ENCODE results near the gene CAMTA1.
"Not testable (repeated sequence)": the region's sequence is repeated elsewhere in the genome, so short reads cannot be mapped to it uniquely, and the experiment has no call there.

CAMTA1 gene

GRCh38 chr1:6907676-6908434, 122.6 kb downstream of the CAMTA1 start:
- DNase-seq (ENCODE audit: low spot score): no peak

GRCh38 chr1:6909401-6909800, 124.1 kb downstream of the CAMTA1 start:
- no peak for DNase-seq (ENCODE audit: low spot score)

- no peak for DNase-seq (ENCODE audit: low spot score)
These were observed 124.6 kb downstream of the CAMTA1 start for GRCh38 chr1:6909857-6910256.

GRCh38 chr1:6911021-6911941, 126.0 kb downstream of the CAMTA1 start:
- no peak for DNase-seq (ENCODE audit: low spot score)

GRCh38 chr1:6911974-6912373, 126.7 kb downstream of the CAMTA1 start:
- no peak for DNase-seq (ENCODE audit: low spot score)

- no peak for DNase-seq (ENCODE audit: low spot score)
These were observed 127.3 kb downstream of the CAMTA1 start for GRCh38 chr1:6912518-6912917.

- DNase-seq (ENCODE audit: low spot score): no peak
These were observed 127.8 kb downstream of the CAMTA1 start for GRCh38 chr1:6913086-6913485.

GRCh38 chr1:6914706-6915105, 129.5 kb downstream of the CAMTA1 start:
- peak; percentile 48 for DNase-seq (ENCODE audit: low spot score)

GRCh38 chr1:6915999-6916565, 130.8 kb downstream of the CAMTA1 start:
- DNase-seq (ENCODE audit: low spot score): no peak

- DNase-seq (ENCODE audit: low spot score): no peak
These were observed 131.8 kb downstream of the CAMTA1 start for GRCh38 chr1:6917067-6917466.

- no peak for DNase-seq (ENCODE audit: low spot score)
These were observed 133.1 kb downstream of the CAMTA1 start for GRCh38 chr1:6918186-6918924.

- DNase-seq (ENCODE audit: low spot score): no peak
These were observed 133.8 kb downstream of the CAMTA1 start for GRCh38 chr1:6918925-6919511.

GRCh38 chr1:6921506-6921905, 136.3 kb downstream of the CAMTA1 start:
- not testable (repeated sequence) for DNase-seq (ENCODE audit: low spot score)

GRCh38 chr1:6922096-6922931, 137.1 kb downstream of the CAMTA1 start:
- DNase-seq (ENCODE audit: low spot score): peak; percentile 62

- DNase-seq (ENCODE audit: low spot score): no peak
These were observed 137.8 kb downstream of the CAMTA1 start for GRCh38 chr1:6923012-6923411.

- DNase-seq (ENCODE audit: low spot score): no peak
These were observed 138.2 kb downstream of the CAMTA1 start for GRCh38 chr1:6923416-6923815.

- DNase-seq (ENCODE audit: low spot score): no peak
These were observed 139.0 kb downstream of the CAMTA1 start for GRCh38 chr1:6923955-6924881.

- DNase-seq (ENCODE audit: low spot score): no peak
These were observed 139.6 kb downstream of the CAMTA1 start for GRCh38 chr1:6924891-6925290.

GRCh38 chr1:6927626-6928025, 142.4 kb downstream of the CAMTA1 start:
- DNase-seq (ENCODE audit: low spot score): no peak

Data from pons (tissue), 1 donor.